Measurements from ENCODE around the gene C1orf210.

C1orf210 gene

GRCh38 chr1:43272576-43273571 is 12.5 kb downstream of the C1orf210 start:
- DNase-seq, result peak; percentile 45

GRCh38 chr1:43272161-43272560 is 13.2 kb downstream of the C1orf210 start:
- DNase-seq, result peak; percentile 36

- DNase-seq, result peak; percentile 68
Measured at GRCh38 chr1:43271186-43272118, 13.9 kb downstream of the C1orf210 start.

GRCh38 chr1:43270421-43271095 is 14.8 kb downstream of the C1orf210 start:
- DNase-seq, result peak; percentile 92

- DNase-seq, result peak; percentile 45
Measured at GRCh38 chr1:43269627-43270375, 15.6 kb downstream of the C1orf210 start, which contains the start of gene TMEM125. Gene TMEM125 (plus strand): TSS chr1:43269983. CDS start chr1:43272723, 2,740 bp downstream.

GRCh38 chr1:43267818-43268425 is 17.5 kb downstream of the C1orf210 start:
- DNase-seq, result peak; percentile 32

GRCh38 chr1:43267291-43267805 is 18.0 kb downstream of the C1orf210 start:
- DNase-seq, result peak; percentile 52

GRCh38 chr1:43266881-43267280 is 18.5 kb downstream of the C1orf210 start:
- DNase-seq, result no peak

GRCh38 chr1:43265431-43265830 is 19.9 kb downstream of the C1orf210 start:
- no peak for DNase-seq

- no peak for DNase-seq
Measured at GRCh38 chr1:43258370-43258769, 27.0 kb downstream of the C1orf210 start.

GRCh38 chr1:43256675-43257570 is 28.5 kb downstream of the C1orf210 start:
- no peak for DNase-seq

GRCh38 chr1:43255438-43256210 is 29.8 kb downstream of the C1orf210 start:
- no peak for DNase-seq

- peak; percentile 26 for DNase-seq
Measured at GRCh38 chr1:43253876-43254275, 31.5 kb downstream of the C1orf210 start.

GRCh38 chr1:43253173-43253572 is 32.2 kb downstream of the C1orf210 start:
- no peak for DNase-seq

- DNase-seq, result no peak
Measured at GRCh38 chr1:43252225-43252624, 33.2 kb downstream of the C1orf210 start.

- no peak for DNase-seq
Measured at GRCh38 chr1:43251024-43251423, 34.4 kb downstream of the C1orf210 start.

- DNase-seq, result no peak
Measured at GRCh38 chr1:43250351-43250761, 35.0 kb downstream of the C1orf210 start.

- no peak for DNase-seq
Measured at GRCh38 chr1:43247256-43247921, 38.0 kb downstream of the C1orf210 start.
